ENCODE results near the gene TUBB3. TPM values are rescaled to one million over a fixed set of nuclear protein-coding genes. Genes with fewer than 3 reads are reported as not detected.

TUBB3 gene
- total and polyA plus RNA-seq, 2 of the 4 experiments (the other 2 are of a cell fraction) = 311 to 410 TPM

GRCh38 chr16:89985219-89985618 is 62.1 kb downstream of the TUBB3 start:
- TSS peak; percentile 47 for BruUV-seq (replicated peaks)
- H3K36me3 ChIP-seq (ENCODE audit: control insufficient read depth, insufficient read depth, low read length) = peaks cover 64% of the 10 kb centered on the region
- TF ChIP-seq POLR2A (IDR thresholded peaks at IDR 0.05; ENCODE audit: low read depth, low read length) (no peak), NFE2L2 (IDR thresholded peaks at IDR 0.05; ENCODE audit: low read depth, low read length) (no peak), FOS (IDR thresholded peaks at IDR 0.05; ENCODE audit: low read depth, low read length) (no peak), RFX5 (IDR thresholded peaks at IDR 0.05; ENCODE audit: low read depth, low read length) (no peak), MXI1 (IDR thresholded peaks at IDR 0.05; ENCODE audit: borderline replicate concordance, low read depth, low read length) (no peak), MAZ (IDR thresholded peaks at IDR 0.05; ENCODE audit: borderline replicate concordance, low read depth, low read length) (no peak), CHD1 (IDR thresholded peaks at IDR 0.05; ENCODE audit: low read depth, low read length) (no peak), ELK1 (IDR thresholded peaks at IDR 0.05; ENCODE audit: borderline replicate concordance, low read depth, low read length) (no peak), SMC3 (IDR thresholded peaks at IDR 0.05; ENCODE audit: low read depth, low read length) (no peak)

More at GRCh38 chr16:89985219-89985618, 62.1 kb downstream of the TUBB3 start:
- H3K4me1 ChIP-seq (ENCODE audit: control insufficient read depth, insufficient read depth, low read length) = no peaks in the 10 kb centered on the region
- H3K9me3 ChIP-seq (ENCODE audit: control insufficient read depth, insufficient read depth, low read length) = no peaks in the 10 kb centered on the region
- H4K91ac ChIP-seq (ENCODE audit: insufficient read depth, low read depth, low read length) = no peak overlapping the region
- H3K14ac ChIP-seq (replicated peaks; ENCODE audit: low read depth, low read length) = no peak overlapping the region
- H3K4me3 ChIP-seq (ENCODE audit: insufficient read depth, low read depth, low read length) = no peak overlapping the region
- no peak overlapping the region for H2BK120ac ChIP-seq (ENCODE audit: low read depth, low read length)
- no peak overlapping the region for H4K5ac ChIP-seq (ENCODE audit: low read depth, low read length)
- H3K56ac ChIP-seq (ENCODE audit: extremely low read depth, insufficient read depth, low read length) = no peak overlapping the region
- in situ Hi-C loops (cut with MboI; ENCODE audit: low sequenced_read_pairs) (no loop called here), intact Hi-C loops (cut with micrococcal nuclease) (no loop called here), dilution Hi-C loops (cut with HindIII; ENCODE audit: low sequenced_read_pairs, unreplicated experiment) (no loop called here)
- no peak overlapping the region for H2BK15ac ChIP-seq (ENCODE audit: low read depth, low read length)
- no peaks in the 10 kb centered on the region for H4K20me1 ChIP-seq (ENCODE audit: insufficient read depth, low read length)
- H3K27ac ChIP-seq (ENCODE audit: insufficient read depth, low read length) = no peak overlapping the region
- ATAC-seq (ENCODE audit: low read depth) = no peak
- no peak for DNase-seq
- H3K18ac ChIP-seq (ENCODE audit: low read depth, low read length) = no peak overlapping the region
- no peak overlapping the region for H3K4me2 ChIP-seq (ENCODE audit: low read depth, low read length)
- H3K9ac ChIP-seq (ENCODE audit: low read depth, low read length) = no peak overlapping the region
- no peak overlapping the region for H4K8ac ChIP-seq (ENCODE audit: low read depth in 2 of 2, low read length in 2 of 2)
- ChIA-PET POLR2A (ENCODE audit: unreplicated experiment) (no interaction called here), CTCF (no interaction called here)
- H2AFZ ChIP-seq (replicated peaks; ENCODE audit: low read length, poor library complexity) = no peak overlapping the region
- H2BK20ac ChIP-seq (ENCODE audit: low read depth, low read length) = no peak overlapping the region
- no peaks in the 10 kb centered on the region for H3K9me1 ChIP-seq (ENCODE audit: insufficient read depth, low read length)
- WGBS, 2 experiments (ENCODE audit: extremely low coverage in 2 of 2, insufficient read length in 1 of 2) = 98% methylated on average over 6 of the region's 10 CpGs; no CpG with 5 or more reads in 1 of the 2 experiments
- no peak overlapping the region for H2BK5ac ChIP-seq (ENCODE audit: low read depth, low read length, poor library complexity, severe bottlenecking)
- H3K27me3 ChIP-seq (ENCODE audit: control insufficient read depth, insufficient read depth, low read length) = no peaks in the 10 kb centered on the region
- H2AK5ac ChIP-seq (ENCODE audit: low read depth, low read length) = no peak overlapping the region
- H3K4ac ChIP-seq (ENCODE audit: low read depth, low read length) = no peak overlapping the region
- peak overlapping the region; percentile 11 for H2AK9ac ChIP-seq (replicated peaks; ENCODE audit: low read depth, low read length, poor library complexity)
- peaks cover 0 to 13% of the 10 kb centered on the region in 2 experiments; a peak in 3 of 4 replicates for H3K79me1 ChIP-seq (ENCODE audit: low read depth in 1 of 2, low read length in 2 of 2)
- no peak overlapping the region for H3K23ac ChIP-seq (ENCODE audit: low read depth, low read length)

Other genes starting within 250 kb of the TUBB3 start
- 18.6 and 19.5 TPM in 2 replicates for gene CDK10, start 236.7 kb upstream of the TUBB3 start, total RNA-seq (2012; rRNA removed)
- gene CDK10, start 236.7 kb upstream of the TUBB3 start, polyA plus RNA-seq (2012; rRNA removed) = 61.8 and 65.3 TPM in 2 replicates
- 4.8 and 5.0 TPM in 2 replicates for gene SPATA2L, start 221.6 kb upstream of the TUBB3 start, total RNA-seq (2012; rRNA removed)
- 6.9 and 8.8 TPM in 2 replicates for gene SPATA2L, start 221.6 kb upstream of the TUBB3 start, polyA plus RNA-seq (2012; rRNA removed)
- gene VPS9D1, start 202.4 kb upstream of the TUBB3 start, total RNA-seq (2012; rRNA removed) = 1.8 and 1.9 TPM in 2 replicates
- 20.3 and 27.0 TPM in 2 replicates for gene VPS9D1, start 202.4 kb upstream of the TUBB3 start, polyA plus RNA-seq (2012; rRNA removed)
- 4.1 and 4.2 TPM in 2 replicates for gene ZNF276, start 201.8 kb upstream of the TUBB3 start, total RNA-seq (2012; rRNA removed)
- gene ZNF276, start 201.8 kb upstream of the TUBB3 start, polyA plus RNA-seq (2012; rRNA removed) = 18.6 and 19.1 TPM in 2 replicates
- gene FANCA, start 106.7 kb upstream of the TUBB3 start, total RNA-seq (2012; rRNA removed) = 13.3 and 13.9 TPM in 2 replicates
- 24.4 and 24.7 TPM in 2 replicates for gene FANCA, start 106.7 kb upstream of the TUBB3 start, polyA plus RNA-seq (2012; rRNA removed)
- gene SPIRE2, start 94.9 kb upstream of the TUBB3 start, total RNA-seq (2012; rRNA removed) = 0.56 and 0.72 TPM in 2 replicates
- gene SPIRE2, start 94.9 kb upstream of the TUBB3 start, polyA plus RNA-seq (2012; rRNA removed) = 1.6 and 1.9 TPM in 2 replicates
- gene TCF25, start 49.8 kb upstream of the TUBB3 start, total RNA-seq (2012; rRNA removed) = 119 and 127 TPM in 2 replicates
- gene TCF25, start 49.8 kb upstream of the TUBB3 start, polyA plus RNA-seq (2012; rRNA removed) = 184 and 199 TPM in 2 replicates
- 3.8 and 4.4 TPM in 2 replicates for gene MC1R, start 4.5 kb upstream of the TUBB3 start, total RNA-seq (2012; rRNA removed)
- gene MC1R, start 4.5 kb upstream of the TUBB3 start, polyA plus RNA-seq (2012; rRNA removed) = 9.5 TPM in 2 replicates
- 129 and 134 TPM in 2 replicates for gene DEF8, start 25.4 kb downstream of the TUBB3 start, total RNA-seq (2012; rRNA removed)
- gene DEF8, start 25.4 kb downstream of the TUBB3 start, polyA plus RNA-seq (2012; rRNA removed) = 141 and 160 TPM in 2 replicates
- gene DBNDD1, start 96.1 kb downstream of the TUBB3 start, total RNA-seq (2012; rRNA removed) = 3.1 and 3.4 TPM in 2 replicates
- 23.0 and 26.2 TPM in 2 replicates for gene DBNDD1, start 96.1 kb downstream of the TUBB3 start, polyA plus RNA-seq (2012; rRNA removed)
- not detected in 2 replicates for gene PRDM7, start 154.0 kb downstream of the TUBB3 start, total RNA-seq (2012; rRNA removed)
- not detected in 2 replicates for gene PRDM7, start 154.0 kb downstream of the TUBB3 start, polyA plus RNA-seq (2012; rRNA removed)

All from IMR-90 (cell line).